ENCODE data around the gene KIDINS220. TPM values are rescaled to one million over a fixed set of nuclear protein-coding genes. Genes with fewer than 3 reads are reported as not detected.

KIDINS220 gene
- total and polyA plus RNA-seq, 9 donors = 33.8 to 96.9 (median 66.7) TPM

GRCh38 chr2:8798393-8798792 lies 39.0 kb downstream of the KIDINS220 start:
- Histone ChIP-seq H3K27me3 (no peaks in the 10 kb centered on the region), H3K4me1 (ENCODE audit: insufficient read depth) (peaks cover 4% of the 10 kb centered on the region), H3K27ac (no peak overlapping the region), H3K36me3 (no peaks in the 10 kb centered on the region), H3K9me3 (no peaks in the 10 kb centered on the region), H3K4me3 (no peak overlapping the region)
- intact Hi-C loops (cut with DNase I) = no loop called here
- 81 to 86% (median 82%) methylated on average over 2 of the region's 2 CpGs for WGBS, 3 donors
- no peak for TF ChIP-seq EP300 (IDR thresholded peaks at IDR 0.05)
- no peak for TF ChIP-seq POLR2A (IDR thresholded peaks at IDR 0.05)
- no peak for TF ChIP-seq CTCF (IDR thresholded peaks at IDR 0.05)
- no peak for DNase-seq

- Histone ChIP-seq H3K4me1 (ENCODE audit: insufficient read depth) (peaks cover 4% of the 10 kb centered on the region), H3K27ac (no peak overlapping the region), H3K9me3 (no peaks in the 10 kb centered on the region), H3K4me3 (no peak overlapping the region), H3K36me3 (no peaks in the 10 kb centered on the region), H3K27me3 (no peaks in the 10 kb centered on the region)
- WGBS, 3 donors = 62 to 81% (median 69%) methylated on average over 2 of the region's 2 CpGs
- TF ChIP-seq EP300 (IDR thresholded peaks at IDR 0.05) = no peak
- TF ChIP-seq POLR2A (IDR thresholded peaks at IDR 0.05) = no peak
- TF ChIP-seq CTCF (IDR thresholded peaks at IDR 0.05) = no peak
- DNase-seq = no peak
- intact Hi-C loops (cut with DNase I) = no loop called here
Measured at GRCh38 chr2:8797682-8798081, 39.7 kb downstream of the KIDINS220 start.

GRCh38 chr2:8796878-8797550 lies 40.4 kb downstream of the KIDINS220 start:
- no peak for TF ChIP-seq CTCF (IDR thresholded peaks at IDR 0.05)
- no peak for TF ChIP-seq EP300 (IDR thresholded peaks at IDR 0.05)
- TF ChIP-seq POLR2A (IDR thresholded peaks at IDR 0.05) = no peak
- intact Hi-C loops (cut with DNase I) = no loop called here
- Histone ChIP-seq H3K27me3 (no peaks in the 10 kb centered on the region), H3K36me3 (no peaks in the 10 kb centered on the region), H3K9me3 (no peaks in the 10 kb centered on the region), H3K4me3 (no peak overlapping the region), H3K27ac (no peak overlapping the region), H3K4me1 (ENCODE audit: insufficient read depth) (peaks cover 4% of the 10 kb centered on the region)
- DNase-seq = no peak
- 73 to 76% (median 74%) methylated on average over 6 of the region's 6 CpGs for WGBS, 3 donors

GRCh38 chr2:8796315-8796848 lies 41.0 kb downstream of the KIDINS220 start:
- no peak overlapping the region for H3K4me3 ChIP-seq
- TF ChIP-seq EP300 (IDR thresholded peaks at IDR 0.05) = no peak
- no peak for TF ChIP-seq CTCF (IDR thresholded peaks at IDR 0.05)
- TF ChIP-seq POLR2A (IDR thresholded peaks at IDR 0.05) = no peak
- no peaks in the 10 kb centered on the region for H3K27me3 ChIP-seq
- peaks cover 4% of the 10 kb centered on the region for H3K4me1 ChIP-seq (ENCODE audit: insufficient read depth)
- H3K27ac ChIP-seq = no peak overlapping the region
- H3K36me3 ChIP-seq = no peaks in the 10 kb centered on the region
- 44 to 58% (median 49%) methylated on average over 9 of the region's 9 CpGs for WGBS, 3 donors
- H3K9me3 ChIP-seq = no peaks in the 10 kb centered on the region
- no peak for DNase-seq
- intact Hi-C loops (cut with DNase I) = no loop called here

Data from ovary (tissue), 9 donors.